H9 (cell line): Measurements from ENCODE around the gene SFMBT2. TPM values are rescaled to one million over a fixed set of nuclear protein-coding genes. Genes with fewer than 3 reads are reported as not detected.

ENCODE experiments used
- DNase-seq: peaks from one replicate; pipeline ENCODE4 v3.0.0-alpha.2; 2017
- H2AFZ ChIP-seq: one replicate; pipeline ENCODE4 v1.6.1; 2013; ENCODE audit warnings: mild to moderate bottlenecking, low read length, control low read depth, moderate library complexity
- H2AK5ac ChIP-seq: 2 replicates; pipeline ENCODE4 v1.6.1; 2013; ENCODE audit warnings: low read length, control low read depth, mixed read lengths; ENCODE audit not compliant: insufficient read length
- H2BK120ac ChIP-seq: one replicate; pipeline ENCODE4 v1.6.1; 2013; ENCODE audit warnings: low read depth, mild to moderate bottlenecking, low read length, control low read depth, inconsistent platforms; ENCODE audit not compliant: poor library complexity, severe bottlenecking
- H2BK12ac ChIP-seq: 2 replicates; pipeline ENCODE4 v1.6.1; 2013; ENCODE audit warnings: low read length, control low read depth, mixed read lengths, low read depth; ENCODE audit not compliant: insufficient read length
- H2BK15ac ChIP-seq: 2 replicates; pipeline ENCODE4 v1.6.1; 2013; ENCODE audit warnings: low read depth, low read length, control low read depth
- H2BK20ac ChIP-seq: one replicate; pipeline ENCODE4 v1.6.1; 2013; ENCODE audit warnings: low read depth, mild to moderate bottlenecking, low read length, control low read depth, inconsistent platforms; ENCODE audit not compliant: poor library complexity, severe bottlenecking
- H2BK5ac ChIP-seq: 2 replicates; pipeline ENCODE4 v1.6.1; 2013; ENCODE audit warnings: low read length, control low read depth, mixed read lengths; ENCODE audit not compliant: insufficient read length
- H3K14ac ChIP-seq: 2 replicates; pipeline ENCODE4 v1.6.1; 2013; ENCODE audit warnings: low read length, control low read depth; ENCODE audit not compliant: insufficient read depth
- H3K18ac ChIP-seq: 2 replicates; pipeline ENCODE4 v1.6.1; 2013; ENCODE audit warnings: low read depth, mild to moderate bottlenecking, mixed read lengths, low read length, control low read depth; ENCODE audit not compliant: insufficient read length
- H3K23ac ChIP-seq: 2 replicates; pipeline ENCODE4 v1.6.1; 2013; ENCODE audit warnings: low read length, control low read depth, mixed read lengths, low read depth; ENCODE audit not compliant: insufficient read length
- H3K23me2 ChIP-seq: 2 replicates; pipeline ENCODE4 v1.6.1; 2013; ENCODE audit warnings: low read depth, mild to moderate bottlenecking, mixed read lengths, low read length, control low read depth; ENCODE audit not compliant: insufficient read length, poor library complexity, severe bottlenecking
- H3K27ac ChIP-seq: 2 replicates; pipeline ENCODE4 v1.5.1; 2013; ENCODE audit warnings: low read length, control low read depth, mixed read lengths, low read depth; ENCODE audit not compliant: insufficient read length
- H3K27me3 ChIP-seq: 2 replicates; pipeline ENCODE4 v1.6.1; 2013; ENCODE audit warnings: low read length, control low read depth, inconsistent platforms; ENCODE audit not compliant: insufficient read depth
- H3K4ac ChIP-seq: 2 replicates; pipeline ENCODE4 v1.6.1; 2013; ENCODE audit warnings: low read depth, mild to moderate bottlenecking, control low read depth, inconsistent platforms, low read length, moderate library complexity
- H3K4me1 ChIP-seq: 2 replicates; pipeline ENCODE4 v1.6.1; 2013; ENCODE audit warnings: low read length, control low read depth, inconsistent platforms; ENCODE audit not compliant: insufficient read depth
- H3K4me2 ChIP-seq: 2 replicates; pipeline ENCODE4 v1.6.1; 2013; ENCODE audit warnings: low read length, control low read depth, mixed read lengths; ENCODE audit not compliant: insufficient read length, insufficient read depth
- H3K56ac ChIP-seq: 2 replicates; pipeline ENCODE4 v1.6.1; 2013; ENCODE audit warnings: low read depth, mild to moderate bottlenecking, mixed read lengths, low read length, control low read depth; ENCODE audit not compliant: insufficient read length
- H3K79me1 ChIP-seq: 2 replicates; pipeline ENCODE4 v1.6.1; 2013; ENCODE audit warnings: low read depth, mild to moderate bottlenecking, moderate library complexity, low read length, control low read depth, inconsistent platforms; ENCODE audit not compliant: insufficient read depth, poor library complexity, severe bottlenecking
- H3K79me2 ChIP-seq: 2 replicates; pipeline ENCODE4 v1.6.1; 2013; ENCODE audit warnings: low read length, control low read depth, inconsistent platforms; ENCODE audit not compliant: insufficient read depth
- H3K9ac ChIP-seq: 2 replicates; pipeline ENCODE4 v1.6.1; 2013; ENCODE audit warnings: low read length, control low read depth, mixed read lengths; ENCODE audit not compliant: insufficient read length; ENCODE audit errors: extremely low read depth
- H3K9me3 ChIP-seq: one replicate; pipeline ENCODE4 v1.6.1; 2013; ENCODE audit warnings: low read depth, low read length, inconsistent platforms; ENCODE audit not compliant: control insufficient read depth
- H3T11ph ChIP-seq: one replicate; pipeline ENCODE4 v1.6.1; 2013; ENCODE audit warnings: mild to moderate bottlenecking, low read length, control low read depth, inconsistent platforms
- H4K20me1 ChIP-seq: one replicate; pipeline ENCODE4 v1.6.1; 2013; ENCODE audit not compliant: control insufficient read depth, insufficient read length, insufficient read depth
- H4K5ac ChIP-seq: 2 replicates; pipeline ENCODE4 v1.6.1; 2013; ENCODE audit warnings: low read depth, mild to moderate bottlenecking, mixed read lengths, low read length, control low read depth; ENCODE audit not compliant: insufficient read length
- H4K8ac ChIP-seq: replicated peaks from 2 replicates; pipeline ENCODE4 v1.6.1; 2013; ENCODE audit warnings: low read length, control low read depth, mixed read lengths, low read depth; ENCODE audit not compliant: insufficient read length
- H4K91ac ChIP-seq: 2 replicates; pipeline ENCODE4 v1.6.1; 2013; ENCODE audit warnings: low read depth, mild to moderate bottlenecking, moderate library complexity, mixed read lengths, low read length, control low read depth; ENCODE audit not compliant: insufficient read length
- H3K27ac Mint-ChIP-seq, 3 experiments: 2 replicates in 2 of 3; 3 replicates in 1 of 3; pipeline ENCODE4 v1.8.0; 2020 to 2021; ENCODE audit warnings: mixed read lengths in 3 of 3, mild to moderate bottlenecking in 1 of 3, moderate library complexity in 1 of 3
- H3K27me3 Mint-ChIP-seq: 2 replicates; pipeline ENCODE4 v1.8.0; 2021; ENCODE audit warnings: low read depth, mild to moderate bottlenecking, moderate library complexity, mixed read lengths
- H3K36me3 Mint-ChIP-seq, 3 experiments: 2 replicates in 2 of 3; 3 replicates in 1 of 3; pipeline ENCODE4 v1.8.0; 2020 to 2021; ENCODE audit warnings: low read depth in 3 of 3, mixed read lengths in 3 of 3; ENCODE audit not compliant: insufficient read depth in 1 of 3
- H3K4me1 Mint-ChIP-seq, 2 experiments: 2 replicates each; pipeline ENCODE4 v1.8.0; 2020; ENCODE audit warnings: mixed read lengths in 2 of 2
- H3K4me3 Mint-ChIP-seq, 2 experiments: 2 replicates in 1 of 2; 3 replicates in 1 of 2; pipeline ENCODE4 v1.8.0; 2020 to 2021; ENCODE audit warnings: mild to moderate bottlenecking in 2 of 2, mixed read lengths in 2 of 2, moderate library complexity in 1 of 2
- H3K9me3 Mint-ChIP-seq, 2 experiments: 2 replicates in 1 of 2; 3 replicates in 1 of 2; pipeline ENCODE4 v1.8.0; 2020; ENCODE audit warnings: mild to moderate bottlenecking in 2 of 2, mixed read lengths in 2 of 2, moderate library complexity in 1 of 2
- WGBS: extraction: QIAGEN DNeasy Blood & Tissue Kit; methylation state at CpG from one replicate; pipeline ENCODE4 v1.1.7; 2013; ENCODE audit warnings: missing lambda C conversion rate, low lambda C conversion rate, mixed read lengths; ENCODE audit not compliant: insufficient read length; ENCODE audit errors: extremely low coverage; 5-methylcytosine and 5-hydroxymethylcytosine counted together
- total RNA-seq: library from RNA; stranded (reverse); gene quantifications from 2 replicates; pipeline ENCODE4 v1.2.1, GENCODE V29; 2021
- TF ChIP-seq, protein P1 (sequence below): fragments of 200-600 bp; sonication (generic); conservative IDR thresholded peaks from 3 replicates; pipeline ENCODE4 v1.8.0; 2021; ENCODE audit warnings: antibody characterized with exemption, mild to moderate bottlenecking

The SFMBT2 gene
- total RNA-seq, 1 experiment from 2014 or later: 5.3 TPM

DNA sequence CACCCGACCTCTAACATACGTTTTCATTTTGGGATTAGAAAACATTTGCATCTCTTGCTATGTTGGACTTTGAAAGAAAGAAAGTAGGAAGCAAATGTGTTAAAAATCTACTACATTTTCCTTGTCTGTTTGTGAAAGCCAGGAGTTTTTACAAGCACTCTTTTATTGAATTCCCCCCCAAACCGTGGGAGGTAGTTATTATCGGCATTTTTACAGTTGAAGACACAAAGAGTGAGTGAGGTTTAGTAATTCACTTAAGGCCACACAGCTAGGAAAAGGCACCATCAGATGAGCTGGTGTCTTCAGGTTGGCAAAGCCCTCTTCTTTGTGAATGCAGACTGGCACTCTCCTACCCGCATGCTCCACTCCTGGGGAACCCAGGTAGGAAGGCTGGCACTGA lies 23.5 kb upstream of the SFMBT2 start:
- Histone ChIP-seq H2BK20ac (no peak overlapping the region), H3K9ac (no peak overlapping the region), H3K18ac (no peak overlapping the region), H2AFZ (no peak overlapping the region), H3K23ac (no peak overlapping the region), H2BK120ac (no peak overlapping the region), H3K27ac (no peak overlapping the region), H3K14ac (no peak overlapping the region), H4K5ac (no peak overlapping the region), H3K4me2 (no peak overlapping the region), H3K23me2 (no peaks in the 10 kb centered on the region), H3K56ac (no peak overlapping the region), H3K79me2 (no peaks in the 10 kb centered on the region), H2BK5ac (no peak overlapping the region), H3K27me3 (no peaks in the 10 kb centered on the region), H3T11ph (no peak overlapping the region), H3K4ac (no peak overlapping the region), H2AK5ac (no peak overlapping the region), H2BK12ac (no peak overlapping the region), H3K79me1 (no peaks in the 10 kb centered on the region), H4K20me1 (no peaks in the 10 kb centered on the region), H2BK15ac (no peak overlapping the region), H4K91ac (no peak overlapping the region), H3K4me1 (peaks cover 3% of the 10 kb centered on the region; the same call in 1 of the 2 replicates), H3K9me3 (no peaks in the 10 kb centered on the region), H4K8ac (no peak overlapping the region)
- Mint-ChIP-seq H3K4me1 (peaks cover 36 to 37% of the 10 kb centered on the region in 2 experiments), H3K36me3 (no peaks in the 10 kb centered on the region), H3K4me3 (no peak overlapping the region), H3K27me3 (no peaks in the 10 kb centered on the region; the same call in 1 of the 2 replicates), H3K9me3 (no peaks in the 10 kb centered on the region; a peak in 1 of 5 replicates), H3K27ac (no peak overlapping the region; a peak in 1 of 7 replicates)
- TF ChIP-seq, protein P1, sequence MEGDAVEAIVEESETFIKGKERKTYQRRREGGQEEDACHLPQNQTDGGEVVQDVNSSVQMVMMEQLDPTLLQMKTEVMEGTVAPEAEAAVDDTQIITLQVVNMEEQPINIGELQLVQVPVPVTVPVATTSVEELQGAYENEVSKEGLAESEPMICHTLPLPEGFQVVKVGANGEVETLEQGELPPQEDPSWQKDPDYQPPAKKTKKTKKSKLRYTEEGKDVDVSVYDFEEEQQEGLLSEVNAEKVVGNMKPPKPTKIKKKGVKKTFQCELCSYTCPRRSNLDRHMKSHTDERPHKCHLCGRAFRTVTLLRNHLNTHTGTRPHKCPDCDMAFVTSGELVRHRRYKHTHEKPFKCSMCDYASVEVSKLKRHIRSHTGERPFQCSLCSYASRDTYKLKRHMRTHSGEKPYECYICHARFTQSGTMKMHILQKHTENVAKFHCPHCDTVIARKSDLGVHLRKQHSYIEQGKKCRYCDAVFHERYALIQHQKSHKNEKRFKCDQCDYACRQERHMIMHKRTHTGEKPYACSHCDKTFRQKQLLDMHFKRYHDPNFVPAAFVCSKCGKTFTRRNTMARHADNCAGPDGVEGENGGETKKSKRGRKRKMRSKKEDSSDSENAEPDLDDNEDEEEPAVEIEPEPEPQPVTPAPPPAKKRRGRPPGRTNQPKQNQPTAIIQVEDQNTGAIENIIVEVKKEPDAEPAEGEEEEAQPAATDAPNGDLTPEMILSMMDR: no peak
- no CpG with 5 or more reads among the region's 5 CpGs for WGBS
- no peak for DNase-seq
